GM10266 (cell line): ENCODE measurements around the gene TSKS.
A peak's percentile ranks its signal among the peaks of the same experiment; 100 is the strongest.

Source experiments
- DNase-seq: peaks from one replicate; pipeline ENCODE4 v3.0.0; 2012; ENCODE audit errors: extremely low spot score
- TF ChIP-seq, protein P1 (sequence below): IDR thresholded peaks from 2 replicates; pipeline ENCODE4 v1.5.1; 2012; ENCODE audit warnings: mild to moderate bottlenecking, low read depth; ENCODE audit not compliant: control insufficient read depth, insufficient read depth; ENCODE audit errors: missing control alignments

The TSKS gene

DNA sequence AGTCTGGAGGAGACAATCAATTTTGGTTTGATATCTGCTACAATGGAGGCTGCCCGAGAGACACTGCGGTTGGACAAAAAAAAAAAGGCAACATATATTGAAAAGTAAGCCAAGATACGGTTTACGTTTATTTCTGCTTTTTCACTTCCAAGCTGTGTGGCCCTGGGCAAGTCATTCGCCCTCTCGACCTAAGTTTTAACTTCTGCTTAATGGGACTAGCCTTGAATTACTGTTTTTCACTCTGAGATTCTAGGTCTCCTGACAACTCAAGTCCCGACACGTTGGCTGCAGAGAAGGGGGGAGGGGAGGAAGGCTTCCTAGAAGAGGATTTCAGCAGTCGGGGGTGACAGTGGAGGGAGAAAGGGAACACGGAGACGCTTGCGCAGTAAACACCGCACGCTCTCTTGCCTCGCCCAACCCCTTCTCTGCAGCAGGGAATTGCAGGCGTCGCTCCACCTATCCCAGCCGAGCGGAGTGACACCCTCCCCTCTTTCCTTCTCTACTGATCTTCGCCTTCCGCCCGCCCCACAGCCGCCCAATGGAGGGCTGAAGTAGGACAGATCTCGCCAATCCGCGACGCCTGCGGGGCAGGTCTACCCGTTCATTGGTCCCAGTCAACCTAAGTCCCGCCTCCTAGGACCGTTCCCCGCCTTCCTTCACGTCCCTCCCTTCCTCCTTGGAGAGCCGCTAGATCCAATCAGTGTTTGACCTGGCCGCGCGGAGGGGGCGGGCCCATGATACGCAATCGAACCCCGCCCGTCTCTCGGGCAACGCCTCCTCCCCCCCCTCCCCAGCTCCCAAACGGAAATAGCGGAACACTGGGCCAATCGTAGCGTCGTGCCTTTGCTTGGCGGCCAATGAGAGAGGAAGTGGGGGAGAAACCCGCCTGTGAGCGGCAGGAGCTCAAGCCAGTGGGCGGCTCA lies 3.2 kb upstream of the TSKS start:
- TF ChIP-seq, protein P1, sequence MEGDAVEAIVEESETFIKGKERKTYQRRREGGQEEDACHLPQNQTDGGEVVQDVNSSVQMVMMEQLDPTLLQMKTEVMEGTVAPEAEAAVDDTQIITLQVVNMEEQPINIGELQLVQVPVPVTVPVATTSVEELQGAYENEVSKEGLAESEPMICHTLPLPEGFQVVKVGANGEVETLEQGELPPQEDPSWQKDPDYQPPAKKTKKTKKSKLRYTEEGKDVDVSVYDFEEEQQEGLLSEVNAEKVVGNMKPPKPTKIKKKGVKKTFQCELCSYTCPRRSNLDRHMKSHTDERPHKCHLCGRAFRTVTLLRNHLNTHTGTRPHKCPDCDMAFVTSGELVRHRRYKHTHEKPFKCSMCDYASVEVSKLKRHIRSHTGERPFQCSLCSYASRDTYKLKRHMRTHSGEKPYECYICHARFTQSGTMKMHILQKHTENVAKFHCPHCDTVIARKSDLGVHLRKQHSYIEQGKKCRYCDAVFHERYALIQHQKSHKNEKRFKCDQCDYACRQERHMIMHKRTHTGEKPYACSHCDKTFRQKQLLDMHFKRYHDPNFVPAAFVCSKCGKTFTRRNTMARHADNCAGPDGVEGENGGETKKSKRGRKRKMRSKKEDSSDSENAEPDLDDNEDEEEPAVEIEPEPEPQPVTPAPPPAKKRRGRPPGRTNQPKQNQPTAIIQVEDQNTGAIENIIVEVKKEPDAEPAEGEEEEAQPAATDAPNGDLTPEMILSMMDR: no peak
- peak; percentile 100 for DNase-seq

DNA sequence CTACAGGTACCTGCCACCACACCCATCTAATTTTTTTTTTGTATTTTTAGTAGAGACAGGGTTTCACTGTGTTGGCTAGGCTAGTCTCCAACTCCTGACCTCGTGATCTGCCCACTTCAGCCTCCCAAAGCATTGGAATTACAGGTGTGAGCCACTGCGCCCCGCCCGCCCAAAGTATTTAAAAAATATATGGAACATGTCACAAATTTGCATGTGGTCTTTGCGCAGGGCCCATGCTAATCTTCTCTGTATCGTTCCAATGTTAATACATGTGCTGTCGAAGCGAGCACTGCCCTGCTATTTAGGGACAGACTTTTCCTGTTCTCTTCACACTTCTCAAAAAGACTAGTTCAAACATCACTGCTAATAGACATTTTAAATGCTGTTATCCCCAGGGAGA lies 1.2 kb upstream of the TSKS start:
- TF ChIP-seq, protein P1: no peak
- no peak for DNase-seq

DNA sequence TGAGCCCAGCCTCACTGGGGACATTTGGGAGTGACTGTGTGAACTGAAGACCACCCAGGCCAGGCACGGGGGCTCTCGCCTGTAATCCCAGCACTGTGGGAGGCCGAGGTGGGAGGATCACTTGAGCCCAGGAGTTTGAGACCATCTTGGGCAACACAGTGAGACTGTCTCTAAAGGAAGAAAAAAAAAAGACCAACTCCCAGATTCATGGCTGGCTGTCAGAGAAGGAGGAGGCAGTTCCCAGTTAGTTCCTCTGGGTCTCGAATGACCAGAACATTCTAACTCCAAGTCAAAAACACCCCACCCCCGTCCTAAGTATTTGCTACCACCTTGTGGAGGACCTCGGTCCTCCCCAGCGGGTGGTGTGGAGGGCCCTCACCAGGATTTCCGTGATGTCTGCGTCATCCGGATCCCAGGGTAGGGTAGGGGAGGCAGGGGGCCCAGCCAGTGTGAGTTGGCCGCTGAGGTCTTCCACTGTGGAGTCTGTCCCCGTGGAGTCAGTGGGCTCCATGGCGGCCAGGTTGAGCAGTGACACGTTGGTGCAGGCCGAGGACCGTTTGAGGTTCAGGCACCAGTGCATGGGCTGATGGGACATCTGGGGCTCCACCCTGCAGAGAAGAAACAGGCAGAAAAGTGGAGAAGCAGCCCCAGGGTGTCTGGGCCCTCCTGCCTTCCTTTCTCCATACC lies 1.3 kb downstream of the TSKS start:
- no peak for DNase-seq
- TF ChIP-seq, protein P1: no peak

DNA sequence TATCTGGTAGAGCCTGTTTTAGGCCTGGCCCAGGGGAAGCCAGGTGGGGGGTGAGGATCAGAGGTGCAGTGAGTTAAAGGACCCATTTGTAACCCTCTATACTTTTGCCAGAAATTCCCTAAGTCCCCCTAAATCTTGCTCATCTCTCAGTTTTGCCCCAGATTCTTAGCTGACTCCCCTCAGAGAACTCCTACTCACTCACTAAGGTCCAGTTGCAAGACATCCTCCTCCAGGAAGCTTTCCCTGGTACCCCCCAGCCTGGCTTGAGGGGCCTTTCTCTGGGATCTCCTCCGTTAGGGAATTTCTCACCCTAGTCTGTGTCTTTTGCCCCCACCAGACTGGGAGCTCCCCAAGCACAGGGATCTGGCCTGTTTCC lies 1.9 kb downstream of the TSKS start:
- TF ChIP-seq, protein P1: no peak
- no peak for DNase-seq

DNA sequence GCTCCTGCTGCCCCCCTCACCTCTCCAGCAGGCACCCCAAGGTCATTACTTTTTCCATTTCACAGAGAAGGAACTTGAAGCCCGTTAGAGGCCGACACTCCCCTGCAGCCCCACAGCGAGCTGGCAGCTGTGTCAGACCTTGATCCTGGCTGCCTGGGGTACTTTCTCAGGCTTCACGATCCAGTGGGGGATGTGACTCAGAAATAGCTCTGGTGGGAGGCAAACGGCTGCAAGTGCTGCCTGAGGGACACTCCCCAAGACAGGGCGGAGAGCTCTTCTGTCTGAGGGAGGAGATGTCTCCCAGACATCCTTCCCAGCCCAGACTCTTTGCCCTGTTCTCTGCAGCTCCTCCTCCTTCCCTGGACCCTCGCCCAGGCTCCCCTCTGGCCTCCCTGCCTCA lies 4.8 kb downstream of the TSKS start:
- no peak for DNase-seq
- TF ChIP-seq, protein P1: no peak

DNA sequence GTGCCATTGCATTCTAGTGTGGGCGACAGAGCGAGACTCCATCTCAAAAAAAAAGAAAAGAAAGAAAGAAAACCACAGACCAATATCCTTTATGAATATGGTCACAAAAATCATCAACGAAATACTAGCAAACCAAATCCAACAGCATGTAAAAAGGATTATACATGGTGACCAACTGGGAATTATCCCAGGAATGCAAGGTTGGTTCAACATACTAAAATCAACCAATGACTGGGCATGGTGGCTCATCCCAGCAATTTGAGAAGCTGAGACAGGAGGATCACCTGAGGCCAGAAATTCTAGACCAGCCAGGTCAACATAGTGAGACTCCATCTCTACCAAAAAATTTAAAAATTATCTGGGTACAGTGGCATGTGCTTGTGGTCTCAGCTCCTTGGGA lies 7.2 kb downstream of the TSKS start:
- TF ChIP-seq, protein P1: no peak
- no peak for DNase-seq

DNA sequence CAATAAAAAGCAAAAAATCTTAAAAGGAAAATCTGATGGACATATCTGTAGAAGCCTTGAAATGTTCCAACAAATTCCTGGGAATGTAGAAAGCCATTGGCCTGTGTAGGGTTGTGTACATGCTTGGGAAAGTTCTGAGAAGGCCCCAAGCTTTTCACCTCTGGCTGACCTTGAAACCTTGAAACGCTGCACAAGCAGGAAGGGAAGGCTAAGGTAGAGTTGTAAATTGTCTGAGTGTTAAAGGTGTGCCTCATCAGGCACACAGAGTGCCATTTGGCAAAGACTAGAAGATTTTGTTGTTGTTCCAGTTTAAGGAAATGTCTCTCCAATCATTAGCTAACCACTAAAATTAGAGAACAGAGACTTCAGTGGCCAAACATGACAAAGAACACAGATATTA lies 10.4 kb downstream of the TSKS start:
- no peak for DNase-seq

More for the DNA sequence above, 10.4 kb downstream of the TSKS start:
- TF ChIP-seq, protein P1: no peak
